ENCODE data around the gene IPO8.

GRCh38 chr12:30744321-30744720 is 48.7 kb upstream of the IPO8 start:
- TF ChIP-seq, protein P1, sequence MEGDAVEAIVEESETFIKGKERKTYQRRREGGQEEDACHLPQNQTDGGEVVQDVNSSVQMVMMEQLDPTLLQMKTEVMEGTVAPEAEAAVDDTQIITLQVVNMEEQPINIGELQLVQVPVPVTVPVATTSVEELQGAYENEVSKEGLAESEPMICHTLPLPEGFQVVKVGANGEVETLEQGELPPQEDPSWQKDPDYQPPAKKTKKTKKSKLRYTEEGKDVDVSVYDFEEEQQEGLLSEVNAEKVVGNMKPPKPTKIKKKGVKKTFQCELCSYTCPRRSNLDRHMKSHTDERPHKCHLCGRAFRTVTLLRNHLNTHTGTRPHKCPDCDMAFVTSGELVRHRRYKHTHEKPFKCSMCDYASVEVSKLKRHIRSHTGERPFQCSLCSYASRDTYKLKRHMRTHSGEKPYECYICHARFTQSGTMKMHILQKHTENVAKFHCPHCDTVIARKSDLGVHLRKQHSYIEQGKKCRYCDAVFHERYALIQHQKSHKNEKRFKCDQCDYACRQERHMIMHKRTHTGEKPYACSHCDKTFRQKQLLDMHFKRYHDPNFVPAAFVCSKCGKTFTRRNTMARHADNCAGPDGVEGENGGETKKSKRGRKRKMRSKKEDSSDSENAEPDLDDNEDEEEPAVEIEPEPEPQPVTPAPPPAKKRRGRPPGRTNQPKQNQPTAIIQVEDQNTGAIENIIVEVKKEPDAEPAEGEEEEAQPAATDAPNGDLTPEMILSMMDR (IDR thresholded peaks at IDR 0.05; ENCODE audit: extremely low read depth in 1 of 2, insufficient read depth in 1 of 2, low read depth in 1 of 2, low read length in 2 of 2), result no peak
- TF ChIP-seq POLR2AphosphoS5 (IDR thresholded peaks at IDR 0.05; ENCODE audit: insufficient read depth, low read depth, low read length) (no peak), EZH2 (IDR thresholded peaks at IDR 0.05; ENCODE audit: borderline replicate concordance, low read depth, low read length, severe bottlenecking) (no peak), MAX (IDR thresholded peaks at IDR 0.05; ENCODE audit: insufficient read depth, insufficient read length) (no peak), MYC (IDR thresholded peaks at IDR 0.05; ENCODE audit: low read depth, low read length) (no peak), POLR2A (IDR thresholded peaks at IDR 0.05; ENCODE audit: low read depth, low read length) (no peak), JUN (IDR thresholded peaks at IDR 0.05; ENCODE audit: borderline replicate concordance, insufficient read depth, insufficient read length, low read depth) (no peak), FOS (IDR thresholded peaks at IDR 0.05; ENCODE audit: borderline replicate concordance, insufficient read depth, low read length) (no peak), GATA2 (IDR thresholded peaks at IDR 0.05; ENCODE audit: insufficient read depth, insufficient read length, low read depth, low read length) (no peak)
